Measurements from ENCODE around the gene RAB11FIP3. TPM values are rescaled to one million over a fixed set of nuclear protein-coding genes. Genes with fewer than 3 reads are reported as not detected.
A peak's percentile ranks its signal among the peaks of the same experiment; 100 is the strongest.

Gene RAB11FIP3
- polyA plus RNA-seq, 1 donor = 114 TPM

GRCh38 chr16:561957-562938 is 136.8 kb downstream of the RAB11FIP3 start:
- H3K9me3 ChIP-seq (ENCODE audit: control insufficient read depth, low read depth, low read length) = peaks cover 11% of the 10 kb centered on the region
- DNase-seq = no peak
- WGBS (ENCODE audit: insufficient coverage, low lambda C conversion rate) = no CpG with 5 or more reads among the region's 43 CpGs
- no peaks in the 10 kb centered on the region for H3K36me3 ChIP-seq (ENCODE audit: control insufficient read depth, insufficient read depth, low read length)
- H3K4me3 ChIP-seq (ENCODE audit: low read length) = no peak overlapping the region
- peaks cover 24% of the 10 kb centered on the region for H3K4me1 ChIP-seq (ENCODE audit: control insufficient read depth, insufficient read depth, low read length)
- no peak overlapping the region for H3K27ac ChIP-seq (ENCODE audit: low read length)
- peaks cover 46% of the 10 kb centered on the region for H3K27me3 ChIP-seq (ENCODE audit: control insufficient read depth, insufficient read depth, low read length)

GRCh38 chr16:563072-563644 is 137.7 kb downstream of the RAB11FIP3 start:
- no CpG with 5 or more reads among the region's 30 CpGs for WGBS (ENCODE audit: insufficient coverage, low lambda C conversion rate)
- DNase-seq = no peak
- Histone ChIP-seq H3K36me3 (ENCODE audit: control insufficient read depth, insufficient read depth, low read length) (no peaks in the 10 kb centered on the region), H3K4me1 (ENCODE audit: control insufficient read depth, insufficient read depth, low read length) (peaks cover 33% of the 10 kb centered on the region), H3K9me3 (ENCODE audit: control insufficient read depth, low read depth, low read length) (peaks cover 14% of the 10 kb centered on the region), H3K4me3 (ENCODE audit: low read length) (no peak overlapping the region), H3K27me3 (ENCODE audit: control insufficient read depth, insufficient read depth, low read length) (peaks cover 42% of the 10 kb centered on the region), H3K27ac (ENCODE audit: low read length) (no peak overlapping the region)

- Histone ChIP-seq H3K9me3 (ENCODE audit: control insufficient read depth, low read depth, low read length) (peaks cover 10% of the 10 kb centered on the region), H3K27ac (ENCODE audit: low read length) (no peak overlapping the region), H3K4me1 (ENCODE audit: control insufficient read depth, insufficient read depth, low read length) (peaks cover 39% of the 10 kb centered on the region), H3K27me3 (ENCODE audit: control insufficient read depth, insufficient read depth, low read length) (peaks cover 25% of the 10 kb centered on the region), H3K36me3 (ENCODE audit: control insufficient read depth, insufficient read depth, low read length) (no peaks in the 10 kb centered on the region), H3K4me3 (ENCODE audit: low read length) (no peak overlapping the region)
- no peak for DNase-seq
- no CpG with 5 or more reads among the region's 42 CpGs for WGBS (ENCODE audit: insufficient coverage, low lambda C conversion rate)
Measured at GRCh38 chr16:564690-565418, 139.4 kb downstream of the RAB11FIP3 start.

GRCh38 chr16:565419-566330 is 140.2 kb downstream of the RAB11FIP3 start:
- H3K9me3 ChIP-seq (ENCODE audit: control insufficient read depth, low read depth, low read length) = peaks cover 10% of the 10 kb centered on the region
- peaks cover 39% of the 10 kb centered on the region for H3K4me1 ChIP-seq (ENCODE audit: control insufficient read depth, insufficient read depth, low read length)
- no peaks in the 10 kb centered on the region for H3K36me3 ChIP-seq (ENCODE audit: control insufficient read depth, insufficient read depth, low read length)
- H3K27ac ChIP-seq (ENCODE audit: low read length) = no peak overlapping the region
- H3K4me3 ChIP-seq (ENCODE audit: low read length) = no peak overlapping the region
- peaks cover 25% of the 10 kb centered on the region for H3K27me3 ChIP-seq (ENCODE audit: control insufficient read depth, insufficient read depth, low read length)
- no peak for DNase-seq
- WGBS (ENCODE audit: insufficient coverage, low lambda C conversion rate) = no CpG with 5 or more reads among the region's 35 CpGs

- no peaks in the 10 kb centered on the region for H3K36me3 ChIP-seq (ENCODE audit: control insufficient read depth, insufficient read depth, low read length)
- peak within 1 kb of the TSS; percentile 56 for H3K27ac ChIP-seq (ENCODE audit: low read length)
- peaks cover 39% of the 10 kb centered on the region for H3K4me1 ChIP-seq (ENCODE audit: control insufficient read depth, insufficient read depth, low read length)
- peak; percentile 60 to 80 for DNase-seq
- peak within 1 kb of the TSS; percentile 11 for H3K4me3 ChIP-seq (ENCODE audit: low read length)
- H3K27me3 ChIP-seq (ENCODE audit: control insufficient read depth, insufficient read depth, low read length) = peaks cover 14% of the 10 kb centered on the region
- no CpG with 5 or more reads among the region's 26 CpGs for WGBS (ENCODE audit: insufficient coverage, low lambda C conversion rate)
- H3K9me3 ChIP-seq (ENCODE audit: control insufficient read depth, low read depth, low read length) = peaks cover 3% of the 10 kb centered on the region
Measured at GRCh38 chr16:566475-567372, 141.3 kb downstream of the RAB11FIP3 start, which contains the start of gene NHLRC4. Gene NHLRC4 (plus strand): TSS chr16:567005. CDS start chr16:568048, 1,043 bp downstream.

GRCh38 chr16:567373-568256 is 142.2 kb downstream of the RAB11FIP3 start:
- no peak overlapping the region for H3K4me3 ChIP-seq (ENCODE audit: low read length)
- peaks cover 5% of the 10 kb centered on the region for H3K27me3 ChIP-seq (ENCODE audit: control insufficient read depth, insufficient read depth, low read length)
- peak overlapping the region; percentile 56 for H3K27ac ChIP-seq (ENCODE audit: low read length)
- peaks cover 39% of the 10 kb centered on the region for H3K4me1 ChIP-seq (ENCODE audit: control insufficient read depth, insufficient read depth, low read length)
- H3K36me3 ChIP-seq (ENCODE audit: control insufficient read depth, insufficient read depth, low read length) = no peaks in the 10 kb centered on the region
- DNase-seq = peak in 1 of 2 donors; percentile 70
- WGBS (ENCODE audit: insufficient coverage, low lambda C conversion rate) = no CpG with 5 or more reads among the region's 35 CpGs
- H3K9me3 ChIP-seq (ENCODE audit: control insufficient read depth, low read depth, low read length) = peaks cover 3% of the 10 kb centered on the region

- Histone ChIP-seq H3K27ac (ENCODE audit: low read length) (no peak overlapping the region), H3K4me3 (ENCODE audit: low read length) (no peak overlapping the region), H3K27me3 (ENCODE audit: control insufficient read depth, insufficient read depth, low read length) (no peaks in the 10 kb centered on the region), H3K36me3 (ENCODE audit: control insufficient read depth, insufficient read depth, low read length) (no peaks in the 10 kb centered on the region), H3K9me3 (ENCODE audit: control insufficient read depth, low read depth, low read length) (peaks cover 3% of the 10 kb centered on the region), H3K4me1 (ENCODE audit: control insufficient read depth, insufficient read depth, low read length) (peaks cover 39% of the 10 kb centered on the region)
- DNase-seq = no peak
- no CpG with 5 or more reads among the region's 11 CpGs for WGBS (ENCODE audit: insufficient coverage, low lambda C conversion rate)
Measured at GRCh38 chr16:568401-569258, 143.2 kb downstream of the RAB11FIP3 start.
